ENCODE data around the gene TMTC1.

- TF ChIP-seq CTCF (IDR thresholded peaks at IDR 0.05) (no peak), EZH2 (IDR thresholded peaks at IDR 0.05; ENCODE audit: borderline replicate concordance, insufficient read depth, low read depth, low read length, poor library complexity, severe bottlenecking) (no peak)
Measured at GRCh38 chr12:29451888-29452287, 331.9 kb downstream of the TMTC1 start.

Data from B cell (primary cell).